Measurements from ENCODE around the gene MRPL23.

The MRPL23 gene

GRCh38 chr11:1917523-1918435 is 29.4 kb upstream of the MRPL23 start:
- H3K9me2 ChIP-seq (replicated peaks; ENCODE audit: insufficient read depth, low read length): no peaks in the 10 kb centered on the region
- H3K36me3 ChIP-seq (ENCODE audit: low read length): no peaks in the 10 kb centered on the region
- no peak overlapping the region for H2AFZ ChIP-seq (ENCODE audit: low read depth, low read length, severe bottlenecking)
- H3K27me3 ChIP-seq (ENCODE audit: low read length): no peaks in the 10 kb centered on the region
- H4K20me1 ChIP-seq (ENCODE audit: low read depth, low read length): no peaks in the 10 kb centered on the region
- no peaks in the 10 kb centered on the region for H3F3A ChIP-seq (ENCODE audit: insufficient read depth)
- H3K27ac ChIP-seq (ENCODE audit: low read depth, low read length): no peak overlapping the region
- no peak overlapping the region for H3K4me3 ChIP-seq (ENCODE audit: insufficient read depth, low read length, poor library complexity, severe bottlenecking)
- no peak for TF ChIP-seq CTCF (IDR thresholded peaks at IDR 0.05; ENCODE audit: insufficient read depth, low read length, poor library complexity, severe bottlenecking)
- TF ChIP-seq EZH2phosphoT487 (conservative IDR thresholded peaks at IDR 0.05; ENCODE audit: low read length): no peak
- H3K9ac ChIP-seq (ENCODE audit: low read length): no peak overlapping the region
- H3K79me2 ChIP-seq (ENCODE audit: insufficient read depth, low read length): no peaks in the 10 kb centered on the region
- no peak overlapping the region for H3K4me2 ChIP-seq (ENCODE audit: low read depth, low read length, poor library complexity, severe bottlenecking)
- H3K9me3 ChIP-seq (ENCODE audit: insufficient read depth, low read length): no peaks in the 10 kb centered on the region

GRCh38 chr11:1918436-1919315 is 28.5 kb upstream of the MRPL23 start:
- Histone ChIP-seq H3K9me3 (ENCODE audit: insufficient read depth, low read length) (no peaks in the 10 kb centered on the region), H3K9me2 (replicated peaks; ENCODE audit: insufficient read depth, low read length) (no peaks in the 10 kb centered on the region), H3K27me3 (ENCODE audit: low read length) (no peaks in the 10 kb centered on the region), H3F3A (ENCODE audit: insufficient read depth) (no peaks in the 10 kb centered on the region), H3K36me3 (ENCODE audit: low read length) (no peaks in the 10 kb centered on the region), H3K4me3 (ENCODE audit: insufficient read depth, low read length, poor library complexity, severe bottlenecking) (no peak overlapping the region), H2AFZ (ENCODE audit: low read depth, low read length, severe bottlenecking) (no peak overlapping the region), H3K4me2 (ENCODE audit: low read depth, low read length, poor library complexity, severe bottlenecking) (no peak overlapping the region), H3K79me2 (ENCODE audit: insufficient read depth, low read length) (no peaks in the 10 kb centered on the region), H3K9ac (ENCODE audit: low read length) (no peak overlapping the region), H4K20me1 (ENCODE audit: low read depth, low read length) (no peaks in the 10 kb centered on the region), H3K27ac (ENCODE audit: low read depth, low read length) (no peak overlapping the region)
- TF ChIP-seq CTCF (IDR thresholded peaks at IDR 0.05; ENCODE audit: insufficient read depth, low read length, poor library complexity, severe bottlenecking) (no peak), EZH2phosphoT487 (conservative IDR thresholded peaks at IDR 0.05; ENCODE audit: low read length) (no peak)

- Histone ChIP-seq H3K27ac (ENCODE audit: low read depth, low read length) (no peak within 1 kb of the TSS), H4K20me1 (ENCODE audit: low read depth, low read length) (no peaks in the 10 kb centered on the region), H2AFZ (ENCODE audit: low read depth, low read length, severe bottlenecking) (no peak within 1 kb of the TSS), H3K9ac (ENCODE audit: low read length) (no peak within 1 kb of the TSS), H3K9me3 (ENCODE audit: insufficient read depth, low read length) (no peaks in the 10 kb centered on the region), H3K9me2 (replicated peaks; ENCODE audit: insufficient read depth, low read length) (no peaks in the 10 kb centered on the region), H3K27me3 (ENCODE audit: low read length) (no peaks in the 10 kb centered on the region), H3K36me3 (ENCODE audit: low read length) (no peaks in the 10 kb centered on the region), H3K4me3 (ENCODE audit: insufficient read depth, low read length, poor library complexity, severe bottlenecking) (no peak within 1 kb of the TSS), H3F3A (ENCODE audit: insufficient read depth) (no peaks in the 10 kb centered on the region), H3K4me2 (ENCODE audit: low read depth, low read length, poor library complexity, severe bottlenecking) (no peak within 1 kb of the TSS), H3K79me2 (ENCODE audit: insufficient read depth, low read length) (no peaks in the 10 kb centered on the region)
- no peak for TF ChIP-seq EZH2phosphoT487 (conservative IDR thresholded peaks at IDR 0.05; ENCODE audit: low read length)
- no peak for TF ChIP-seq CTCF (IDR thresholded peaks at IDR 0.05; ENCODE audit: insufficient read depth, low read length, poor library complexity, severe bottlenecking)
Observed at GRCh38 chr11:1919391-1920127, 27.6 kb upstream of the MRPL23 start, which contains the start of gene TNNT3. TSS of gene TNNT3 (plus strand) at chr11:1919703. CDS start at chr11:1922875, 3,172 bp downstream.

Measured in SU-DHL-6 (cell line).